IMR-90 (cell line): ENCODE results near the gene TGFB1. TPM values are rescaled to one million over a fixed set of nuclear protein-coding genes. Genes with fewer than 3 reads are reported as not detected.

ENCODE experiments used
- ATAC-seq: fragments of 200-7000 bp; cut with Tn5 transposase; 2 replicates; pipeline ENCODE4 v1.9.1; 2020; ENCODE audit warnings: low read depth, mild to moderate bottlenecking, moderate library complexity
- BruUV-seq: library from RNA; stranded (reverse); fragments of 400-500 nt; replicated peaks from 2 replicates; lab custom pipeline; 2021; lab: Mats Ljungman, UMichigan
- CTCF ChIA-PET: fragments of 300-600 bp; formaldehyde crosslinking; extraction: SDS; loops from one replicate; lab custom pipeline; 2021; ENCODE audit warnings: antibody characterized with exemption; lab: Yijun Ruan, JAX
- POLR2A ChIA-PET: fragments of 300-600 bp; sonication (Branson Sonifier 250); formaldehyde crosslinking; loops from one replicate; lab custom pipeline; 2022; ENCODE audit warnings: antibody characterized with exemption; ENCODE audit not compliant: unreplicated experiment; lab: Charles Lee
- DNase-seq: peaks from one replicate; pipeline ENCODE4 v3.0.0; 2013
- H2AFZ ChIP-seq: replicated peaks from 2 replicates; pipeline ENCODE3; 2013; ENCODE audit warnings: low read length, mild to moderate bottlenecking; ENCODE audit not compliant: poor library complexity
- H2AK5ac ChIP-seq: 2 replicates; pipeline ENCODE4 v1.6.1; 2013; ENCODE audit warnings: low read depth, low read length, inconsistent platforms
- H2AK9ac ChIP-seq: replicated peaks from 2 replicates; pipeline ENCODE3; 2013; ENCODE audit warnings: mild to moderate bottlenecking, low read depth, low read length, moderate library complexity; ENCODE audit not compliant: poor library complexity
- H2BK120ac ChIP-seq: 2 replicates; pipeline ENCODE4 v1.6.1; 2013; ENCODE audit warnings: low read depth, low read length, inconsistent platforms
- H2BK15ac ChIP-seq: 3 replicates; pipeline ENCODE4 v1.6.1; 2013; ENCODE audit warnings: low read depth, low read length, inconsistent platforms
- H2BK20ac ChIP-seq: 2 replicates; pipeline ENCODE4 v1.6.1; 2013; ENCODE audit warnings: low read depth, mild to moderate bottlenecking, inconsistent platforms, low read length, moderate library complexity
- H2BK5ac ChIP-seq: 2 replicates; pipeline ENCODE4 v1.6.1; 2013; ENCODE audit warnings: mild to moderate bottlenecking, low read depth, low read length, inconsistent platforms; ENCODE audit not compliant: poor library complexity, severe bottlenecking
- H3K14ac ChIP-seq: replicated peaks from 2 replicates; pipeline ENCODE4 v1.6.1; 2013; ENCODE audit warnings: low read depth, low read length, inconsistent platforms
- H3K18ac ChIP-seq: 2 replicates; pipeline ENCODE4 v1.6.1; 2013; ENCODE audit warnings: low read depth, low read length, control low read depth
- H3K23ac ChIP-seq: 2 replicates; pipeline ENCODE4 v1.6.1; 2013; ENCODE audit warnings: low read depth, low read length, inconsistent platforms
- H3K27ac ChIP-seq: 2 replicates; pipeline ENCODE4 v1.5.1; 2013; ENCODE audit warnings: mild to moderate bottlenecking, control low read depth, low read length; ENCODE audit not compliant: insufficient read depth
- H3K27me3 ChIP-seq: 2 replicates; pipeline ENCODE4 v1.6.1; 2013; ENCODE audit warnings: low read length; ENCODE audit not compliant: control insufficient read depth, insufficient read depth
- H3K36me3 ChIP-seq: 2 replicates; pipeline ENCODE4 v1.6.1; 2013; ENCODE audit warnings: low read length, mixed read lengths; ENCODE audit not compliant: control insufficient read depth, insufficient read depth
- H3K4ac ChIP-seq: 2 replicates; pipeline ENCODE4 v1.6.1; 2013; ENCODE audit warnings: low read depth, low read length, inconsistent platforms
- H3K4me1 ChIP-seq: 2 replicates; pipeline ENCODE4 v1.6.1; 2013; ENCODE audit warnings: low read length, mixed read lengths; ENCODE audit not compliant: control insufficient read depth, insufficient read depth
- H3K4me2 ChIP-seq: 2 replicates; pipeline ENCODE4 v1.6.1; 2013; ENCODE audit warnings: low read depth, mild to moderate bottlenecking, control low read depth, low read length, moderate library complexity
- H3K4me3 ChIP-seq: 2 replicates; pipeline ENCODE4 v1.5.1; 2013; ENCODE audit warnings: low read depth, mild to moderate bottlenecking, control low read depth, low read length, moderate library complexity; ENCODE audit not compliant: insufficient read depth
- H3K56ac ChIP-seq: 2 replicates; pipeline ENCODE4 v1.6.1; 2013; ENCODE audit warnings: low read length, inconsistent platforms; ENCODE audit not compliant: insufficient read depth; ENCODE audit errors: extremely low read depth
- H3K79me1 ChIP-seq, 2 experiments: 2 replicates each; pipeline ENCODE4 v1.6.1; 2013; ENCODE audit warnings: low read length in 2 of 2, inconsistent platforms in 1 of 2, low read depth in 1 of 2
- H3K9ac ChIP-seq: 2 replicates; pipeline ENCODE4 v1.6.1; 2013; ENCODE audit warnings: low read depth, low read length, control low read depth
- H3K9me1 ChIP-seq: 2 replicates; pipeline ENCODE4 v1.6.1; 2013; ENCODE audit warnings: low read length, inconsistent platforms; ENCODE audit not compliant: insufficient read depth
- H3K9me3 ChIP-seq: 2 replicates; pipeline ENCODE4 v1.6.1; 2013; ENCODE audit warnings: low read length; ENCODE audit not compliant: control insufficient read depth, insufficient read depth
- H4K20me1 ChIP-seq: 2 replicates; pipeline ENCODE4 v1.6.1; 2013; ENCODE audit warnings: low read length, inconsistent platforms; ENCODE audit not compliant: insufficient read depth
- H4K5ac ChIP-seq: 2 replicates; pipeline ENCODE4 v1.6.1; 2013; ENCODE audit warnings: mild to moderate bottlenecking, low read depth, low read length, control low read depth
- H4K8ac ChIP-seq, 2 experiments: 2 replicates each; pipeline ENCODE4 v1.6.1; 2013; ENCODE audit warnings: low read depth in 2 of 2, low read length in 2 of 2, control low read depth in 1 of 2, inconsistent platforms in 1 of 2
- H4K91ac ChIP-seq: 2 replicates; pipeline ENCODE4 v1.6.1; 2013; ENCODE audit warnings: low read depth, low read length, inconsistent platforms; ENCODE audit not compliant: insufficient read depth
- BHLHE40 ChIP-seq: fragments of 150-350 bp; IDR thresholded peaks from 2 replicates; pipeline ENCODE4 v1.6.1; 2016; ENCODE audit warnings: mild to moderate bottlenecking, low read depth, low read length
- CEBPB ChIP-seq: IDR thresholded peaks from 2 replicates; pipeline ENCODE4 v1.6.1; 2012; ENCODE audit warnings: low read depth, low read length, improper control_type of control experiment
- NFE2L2 ChIP-seq: fragments of 150-350 bp; IDR thresholded peaks from 2 replicates; pipeline ENCODE4 v1.6.1; 2016; ENCODE audit warnings: low read depth, mild to moderate bottlenecking, low read length
- RAD21 ChIP-seq: IDR thresholded peaks from 2 replicates; pipeline ENCODE4 v1.6.1; 2012; ENCODE audit warnings: low read length, improper control_type of control experiment
- SMC3 ChIP-seq: fragments of 150-350 bp; IDR thresholded peaks from 2 replicates; pipeline ENCODE4 v1.6.1; 2016; ENCODE audit warnings: low read depth, mild to moderate bottlenecking, antibody characterized with exemption, low read length, moderate library complexity
- WGBS, 2 experiments: methylation state at CpG; one replicate each; pipeline versions ENCODE4 v1.1.5 to v1.1.7; 2013; ENCODE audit warnings: missing lambda C conversion rate in 2 of 2; ENCODE audit not compliant: insufficient read length in 1 of 2; ENCODE audit errors: extremely low coverage in 2 of 2; 5-methylcytosine and 5-hydroxymethylcytosine counted together
- dilution Hi-C: fragments of 300-500 bp; cut with HindIII; formaldehyde crosslinking; loops from one replicate; pipeline ENCODE4 v1.14.3; 2018; ENCODE audit warnings: low sequenced_read_pairs; ENCODE audit not compliant: unreplicated experiment
- in situ Hi-C: fragments of 300-500 bp; cut with MboI; formaldehyde crosslinking; loops from 3 replicates; pipeline ENCODE4 v1.14.3; 2019; ENCODE audit warnings: low sequenced_read_pairs, inconsistent platforms, mixed read lengths
- intact Hi-C: fragments of 100-400 bp; cut with micrococcal nuclease; formaldehyde crosslinking; loops from 2 replicates; pipeline ENCODE4 v1.10.0; 2022
- polyA plus RNA-seq, 3 experiments: library from polyadenylated mRNA; depleted of rRNA; stranded (reverse); fragments of >200 nt; gene quantifications; 2 replicates each; pipeline ENCODE4 v1.2.3, GENCODE V29; 2012; ENCODE audit warnings: low replicate concordance in 1 of 3
- total RNA-seq: library from RNA; depleted of rRNA; stranded (reverse); fragments of >200 nt; gene quantifications from 2 replicates; pipeline ENCODE4 v1.2.3, GENCODE V29; 2012
- TF ChIP-seq, protein P1 (sequence below): conservative IDR thresholded peaks from 2 replicates; pipeline ENCODE4 v1.5.1; 2012; ENCODE audit warnings: mild to moderate bottlenecking, low read depth, low read length, improper control_type of control experiment

The TGFB1 gene
- total and polyA plus RNA-seq, 2 of the 4 experiments (the other 2 are of a cell fraction) = 3.2 to 26.7 TPM

DNA sequence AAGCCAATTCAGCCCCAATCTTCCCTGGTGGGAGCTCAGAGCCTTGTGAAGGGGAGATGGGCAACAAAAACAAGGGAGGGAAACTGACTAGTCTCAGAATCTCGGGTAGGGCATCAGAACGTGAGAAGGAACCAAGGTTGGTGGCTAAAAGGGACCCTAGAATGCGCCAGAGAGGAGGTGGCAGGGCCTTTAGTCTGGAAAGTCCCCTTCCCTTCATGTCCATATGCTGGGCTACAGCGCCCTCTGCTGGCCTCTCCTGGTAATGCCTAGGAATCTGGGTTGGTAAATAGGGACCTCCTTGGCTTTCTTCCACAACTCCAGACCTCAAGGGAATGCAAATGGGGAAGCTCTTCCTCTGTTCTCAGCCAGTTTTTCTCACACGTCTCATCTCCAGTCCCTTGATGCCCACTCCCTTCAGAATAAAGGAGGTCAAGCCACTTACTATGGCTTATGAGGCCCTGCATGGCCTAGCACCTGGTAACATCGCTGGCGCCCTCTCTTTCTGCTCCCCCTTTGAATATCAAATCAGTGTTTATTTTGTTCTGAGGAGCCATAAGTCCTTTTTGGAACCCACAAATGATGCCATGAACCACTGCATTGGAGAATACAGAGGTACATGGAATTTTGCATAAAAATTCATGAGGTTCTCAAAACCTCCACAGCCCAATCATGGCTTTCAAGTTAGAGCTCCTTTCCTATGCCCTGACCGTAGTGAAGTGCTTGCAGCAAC lies 45.1 kb downstream of the TGFB1 start:
- dilution Hi-C loops = no loop called here
- no TSS peak for BruUV-seq

More for the DNA sequence above, 45.1 kb downstream of the TGFB1 start:
- intact Hi-C loops = loop anchor here (1.0 to 2.0 kb wide), 3 partner anchors 44 to 334 kb away; partner anchors contain the start of gene HNRNPUL1
- peak overlapping the region; percentile 50; the same call in 1 of the 2 replicates for H4K91ac ChIP-seq
- H2BK20ac ChIP-seq = no peak overlapping the region
- ChIA-PET CTCF (interaction anchor here (0.6 to 1.8 kb wide), 10 partner anchors 10 to 124 kb away, joined by 3 to 8 read pairs (median 4); no protein-coding TSS in a partner anchor), POLR2A (interaction anchor here (0.6 to 0.7 kb wide), 2 partner anchors 24 to 103 kb away, joined by 3 to 7 read pairs; no protein-coding TSS in a partner anchor)
- H4K8ac ChIP-seq = peak overlapping the region; percentile 97 to 98; a peak in 3 of 4 replicates
- H3K9me1 ChIP-seq = no peaks in the 10 kb centered on the region; the same call in none of the 2 replicates
- H3K9ac ChIP-seq = peak overlapping the region; percentile 100
- H3K4ac ChIP-seq = peak overlapping the region; percentile 100
- no peak overlapping the region for H2AFZ ChIP-seq
- peak overlapping the region; percentile 67; the same call in 1 of the 2 replicates for H3K23ac ChIP-seq
- peak overlapping the region; percentile 80 for H2AK9ac ChIP-seq
- H3K4me2 ChIP-seq = peak overlapping the region; percentile 88; the same call in 1 of the 2 replicates
- peaks cover 7% of the 10 kb centered on the region for H3K4me1 ChIP-seq
- H3K79me1 ChIP-seq = peaks cover 14 to 51% of the 10 kb centered on the region in 2 experiments; a peak in 3 of 4 replicates
- in situ Hi-C loops = no loop called here
- H3K27me3 ChIP-seq = no peaks in the 10 kb centered on the region
- ATAC-seq = peak; percentile 50
- peak overlapping the region; percentile 49 for H2AK5ac ChIP-seq
- no peak overlapping the region for H2BK15ac ChIP-seq
- H2BK120ac ChIP-seq = no peak overlapping the region
- H4K5ac ChIP-seq = 0 out of 2 replicates have a peak overlapping the region, but pooled peaks have one; percentile 31
- no peak overlapping the region for H3K56ac ChIP-seq
- H3K4me3 ChIP-seq = no peak overlapping the region
- DNase-seq = peak; percentile 86
- H3K27ac ChIP-seq = peak overlapping the region; percentile 34
- peaks cover 49% of the 10 kb centered on the region for H3K36me3 ChIP-seq
- H3K18ac ChIP-seq = no peak overlapping the region
- TF ChIP-seq NFE2L2 (no peak), CEBPB (peak; percentile 5; the same call in 1 of the 2 replicates), SMC3 (peak; percentile 56), BHLHE40 (no peak), RAD21 (peak; percentile 90)
- TF ChIP-seq, protein P1, sequence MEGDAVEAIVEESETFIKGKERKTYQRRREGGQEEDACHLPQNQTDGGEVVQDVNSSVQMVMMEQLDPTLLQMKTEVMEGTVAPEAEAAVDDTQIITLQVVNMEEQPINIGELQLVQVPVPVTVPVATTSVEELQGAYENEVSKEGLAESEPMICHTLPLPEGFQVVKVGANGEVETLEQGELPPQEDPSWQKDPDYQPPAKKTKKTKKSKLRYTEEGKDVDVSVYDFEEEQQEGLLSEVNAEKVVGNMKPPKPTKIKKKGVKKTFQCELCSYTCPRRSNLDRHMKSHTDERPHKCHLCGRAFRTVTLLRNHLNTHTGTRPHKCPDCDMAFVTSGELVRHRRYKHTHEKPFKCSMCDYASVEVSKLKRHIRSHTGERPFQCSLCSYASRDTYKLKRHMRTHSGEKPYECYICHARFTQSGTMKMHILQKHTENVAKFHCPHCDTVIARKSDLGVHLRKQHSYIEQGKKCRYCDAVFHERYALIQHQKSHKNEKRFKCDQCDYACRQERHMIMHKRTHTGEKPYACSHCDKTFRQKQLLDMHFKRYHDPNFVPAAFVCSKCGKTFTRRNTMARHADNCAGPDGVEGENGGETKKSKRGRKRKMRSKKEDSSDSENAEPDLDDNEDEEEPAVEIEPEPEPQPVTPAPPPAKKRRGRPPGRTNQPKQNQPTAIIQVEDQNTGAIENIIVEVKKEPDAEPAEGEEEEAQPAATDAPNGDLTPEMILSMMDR = peak; percentile 97
- H4K20me1 ChIP-seq = peaks cover 22% of the 10 kb centered on the region; the same call in 1 of the 2 replicates
- 31% methylated on average over 2 of the region's 8 CpGs; no CpG with 5 or more reads in 1 of the 2 experiments for WGBS, 2 experiments
- H3K14ac ChIP-seq = 0 out of 2 replicates have a peak overlapping the region, but pooled peaks have one; percentile 100
- H2BK5ac ChIP-seq = peak overlapping the region; percentile 48
- no peaks in the 10 kb centered on the region for H3K9me3 ChIP-seq
